IPS-18c (cell line): ENCODE data around the gene NOP14.
"Not testable (repeated sequence)": the region's sequence is repeated elsewhere in the genome, so short reads cannot be mapped to it uniquely, and the experiment has no call there.

ENCODE experiments used
- H3K4me3 ChIP-seq: 2 replicates; pipeline ENCODE4 v1.7.0; 2013; ENCODE audit warnings: low read depth, mild to moderate bottlenecking, low read length, moderate library complexity; ENCODE audit not compliant: insufficient read depth
- H3K9me3 ChIP-seq: one replicate; pipeline ENCODE4 v1.6.1; 2013; ENCODE audit warnings: mild to moderate bottlenecking, low read length, moderate library complexity; ENCODE audit not compliant: control insufficient read depth, insufficient read depth

Gene NOP14

DNA sequence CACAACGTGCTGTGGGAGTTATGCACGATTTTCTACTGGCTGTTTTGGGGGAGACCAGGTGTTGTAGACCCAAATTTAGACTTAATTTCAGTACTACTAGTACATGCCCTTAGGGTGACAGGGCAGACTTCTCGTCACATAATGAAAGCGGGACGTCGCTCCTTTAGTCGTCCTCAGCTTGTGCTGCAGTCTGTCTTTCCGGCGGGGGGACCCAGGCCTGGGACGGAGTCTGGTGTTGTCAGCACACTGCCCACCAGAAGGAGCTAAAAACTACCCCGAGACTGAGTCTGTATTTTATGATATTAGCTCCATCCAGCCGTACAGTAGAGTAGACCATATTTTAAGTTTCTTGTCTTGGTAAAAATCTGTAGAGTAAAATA, 35.5 kb downstream of the NOP14 start:
- no peak overlapping the region for H3K4me3 ChIP-seq
- no peaks in the 10 kb centered on the region for H3K9me3 ChIP-seq

DNA sequence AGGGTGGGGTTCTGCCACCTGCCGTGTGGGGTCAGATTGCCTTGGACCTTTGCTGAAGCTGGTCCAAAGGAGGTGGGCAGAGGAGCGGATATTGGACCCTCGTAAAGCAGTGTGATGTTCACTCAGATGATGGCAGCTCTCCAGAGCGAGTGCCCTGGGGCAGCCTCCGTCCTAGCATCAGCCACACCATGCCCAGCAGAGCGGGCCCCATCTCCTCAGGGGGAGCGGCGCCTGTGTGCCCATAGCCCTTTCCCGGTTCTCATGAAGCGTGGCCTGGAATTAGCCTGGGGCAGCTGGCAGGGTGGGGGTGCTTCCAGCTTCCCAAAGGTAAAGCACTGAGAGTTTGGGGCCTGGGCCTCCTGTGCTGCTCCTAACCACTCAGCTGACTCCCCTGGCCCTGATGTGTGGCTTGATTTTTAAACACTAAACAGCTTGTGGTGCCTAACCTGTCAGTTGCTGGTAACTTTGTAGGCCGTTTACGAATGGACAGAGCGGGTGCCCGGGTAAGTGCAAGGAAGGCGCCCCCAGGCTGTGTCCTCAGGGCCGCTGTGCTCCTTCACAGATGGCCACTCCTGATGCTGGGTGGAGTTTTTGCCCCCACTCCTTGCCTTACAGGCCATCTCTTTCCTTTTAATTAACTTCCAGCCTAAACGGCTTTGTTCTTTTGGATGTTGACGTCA, 36.0 kb downstream of the NOP14 start:
- no peaks in the 10 kb centered on the region for H3K9me3 ChIP-seq
- H3K4me3 ChIP-seq: no peak overlapping the region

DNA sequence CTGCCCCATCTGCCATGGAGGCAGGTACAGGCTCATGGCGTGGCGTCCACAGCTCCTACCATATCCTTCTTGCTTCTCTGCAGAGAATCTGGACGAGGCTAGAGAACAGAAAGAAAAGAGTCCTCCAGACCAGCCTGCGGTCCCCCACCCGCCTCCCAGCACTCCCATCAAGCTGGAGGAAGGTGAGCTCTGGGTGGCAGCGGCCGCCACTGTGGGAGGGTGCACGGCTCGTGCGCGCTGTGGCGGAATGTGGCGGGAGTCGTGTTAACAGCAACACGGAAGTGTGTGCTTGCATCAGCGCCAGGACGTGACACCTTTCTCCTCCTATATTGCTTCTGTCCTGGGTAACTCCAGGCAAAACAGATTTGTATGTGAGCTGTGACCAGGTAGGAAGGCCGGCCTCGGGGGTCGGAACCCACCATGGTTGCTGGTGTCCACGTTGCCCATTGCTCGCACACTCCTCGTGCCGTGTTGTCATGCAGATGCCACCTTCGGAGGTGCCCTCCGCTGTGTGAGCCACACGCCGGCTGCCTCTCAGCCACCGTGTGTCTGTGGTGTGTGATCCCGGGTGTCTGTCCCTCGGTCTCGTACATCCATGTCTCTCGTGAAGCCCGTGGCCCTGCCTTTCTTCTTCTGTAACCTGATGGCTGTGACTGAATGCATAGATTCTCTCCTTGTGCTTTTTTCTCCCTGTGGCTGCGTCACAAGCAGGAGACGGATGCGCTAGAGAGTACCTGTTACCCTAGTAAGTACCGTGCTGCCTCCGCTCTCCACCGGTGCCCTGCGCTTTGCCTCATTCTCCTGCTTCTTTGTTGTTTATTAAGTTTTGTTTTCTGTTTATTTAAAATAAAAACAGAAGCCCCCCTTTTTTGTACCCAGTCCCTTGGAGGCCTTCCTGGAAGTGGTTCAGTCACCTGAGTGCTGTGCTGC, 37.0 kb downstream of the NOP14 start:
- no peak overlapping the region; the same call in 1 of the 2 replicates for H3K4me3 ChIP-seq
- no peaks in the 10 kb centered on the region for H3K9me3 ChIP-seq

DNA sequence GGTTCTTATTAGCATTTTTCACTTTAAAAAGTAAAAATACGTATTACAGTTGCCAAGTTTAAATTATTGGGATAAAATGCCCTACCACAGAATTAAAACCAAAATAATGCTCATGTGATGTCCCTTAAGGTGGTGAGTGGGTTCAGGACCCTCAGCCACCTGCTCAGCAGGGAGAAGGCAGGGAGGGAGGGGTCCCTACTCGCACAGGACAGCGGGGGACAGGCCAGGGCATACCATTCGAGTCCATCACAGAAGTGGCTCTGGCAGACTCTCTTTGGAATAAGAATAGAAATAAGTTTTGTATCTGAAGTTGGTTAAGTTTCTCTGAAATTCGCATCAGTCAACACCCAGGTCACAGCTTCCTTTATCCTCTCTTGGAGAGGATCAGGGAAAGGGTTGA, 37.7 kb downstream of the NOP14 start:
- H3K9me3 ChIP-seq: no peaks in the 10 kb centered on the region
- no peak overlapping the region for H3K4me3 ChIP-seq

DNA sequence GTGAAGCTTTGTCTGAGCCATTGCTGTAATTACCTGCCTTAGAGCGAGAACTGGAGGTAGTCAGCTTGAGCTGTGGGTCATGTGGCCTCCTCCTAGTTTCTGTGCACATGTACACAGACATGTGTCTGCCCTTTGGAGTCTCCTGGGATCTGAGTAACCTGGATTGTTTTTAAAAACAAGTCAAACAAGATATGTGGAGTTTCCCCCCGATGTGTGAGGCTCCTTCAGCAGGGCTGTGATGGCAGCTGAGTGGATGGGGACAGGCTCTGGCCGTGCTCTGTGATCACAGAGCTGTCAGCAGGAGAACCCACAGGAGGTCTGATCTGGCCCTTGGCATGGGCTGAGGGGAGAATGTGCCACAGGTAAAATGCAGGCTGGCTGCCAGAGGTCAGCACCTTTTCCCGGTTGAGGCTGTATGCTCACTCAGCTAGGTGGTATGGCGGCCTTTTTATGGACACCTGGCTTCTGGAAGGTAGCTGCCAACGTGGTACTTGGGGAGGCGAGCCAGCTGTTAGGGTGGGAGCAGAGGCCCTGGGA, 38.4 kb downstream of the NOP14 start:
- Histone ChIP-seq H3K4me3 (no peak overlapping the region), H3K9me3 (no peaks in the 10 kb centered on the region)

DNA sequence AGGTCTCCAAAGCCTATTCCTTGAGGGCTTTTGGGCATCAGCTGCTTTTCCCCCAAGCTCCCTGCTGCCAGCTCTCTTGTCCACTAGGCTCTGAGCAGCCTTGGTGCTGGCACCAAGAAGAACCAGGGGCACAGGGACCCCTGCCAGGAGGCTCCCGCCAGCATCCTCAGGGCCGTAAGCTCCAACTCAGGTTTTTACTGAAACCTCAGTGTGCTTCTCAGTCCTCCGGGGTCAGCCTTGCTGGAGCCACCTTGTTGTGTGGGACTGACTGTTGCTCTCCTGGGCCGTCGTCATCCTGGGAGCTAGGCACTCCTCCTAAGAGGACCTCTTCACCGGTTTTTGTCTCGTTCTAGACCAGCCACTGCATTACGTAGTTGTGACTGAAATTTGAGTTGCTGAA, 38.9 kb downstream of the NOP14 start:
- Histone ChIP-seq H3K9me3 (no peaks in the 10 kb centered on the region), H3K4me3 (no peak overlapping the region; the same call in 1 of the 2 replicates)

DNA sequence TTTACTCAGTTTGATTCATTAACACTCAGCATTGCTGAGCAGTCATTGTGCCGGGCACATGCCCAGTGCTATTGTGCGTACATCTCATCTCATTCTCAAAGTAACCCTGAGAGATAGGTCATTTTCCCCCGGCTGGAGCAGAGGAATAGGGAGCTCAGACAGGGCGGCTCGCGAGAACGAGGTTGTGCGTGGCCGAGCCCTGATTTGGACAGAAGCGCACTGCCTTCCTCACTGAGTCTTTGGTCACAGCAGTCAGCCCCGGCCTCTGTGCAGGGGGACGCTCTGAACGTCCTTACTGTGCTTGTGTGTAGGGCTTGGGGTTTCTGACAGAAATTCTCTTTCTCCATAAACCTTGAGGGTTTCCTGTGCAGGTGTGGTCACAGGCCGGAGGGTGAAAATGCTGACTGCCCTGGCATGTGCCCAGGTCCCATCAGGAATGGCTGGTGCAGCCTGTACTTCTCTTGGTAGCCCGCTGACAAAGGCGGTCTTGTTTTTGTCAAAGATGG, 39.5 kb downstream of the NOP14 start:
- Histone ChIP-seq H3K4me3 (no peak overlapping the region), H3K9me3 (no peaks in the 10 kb centered on the region)

DNA sequence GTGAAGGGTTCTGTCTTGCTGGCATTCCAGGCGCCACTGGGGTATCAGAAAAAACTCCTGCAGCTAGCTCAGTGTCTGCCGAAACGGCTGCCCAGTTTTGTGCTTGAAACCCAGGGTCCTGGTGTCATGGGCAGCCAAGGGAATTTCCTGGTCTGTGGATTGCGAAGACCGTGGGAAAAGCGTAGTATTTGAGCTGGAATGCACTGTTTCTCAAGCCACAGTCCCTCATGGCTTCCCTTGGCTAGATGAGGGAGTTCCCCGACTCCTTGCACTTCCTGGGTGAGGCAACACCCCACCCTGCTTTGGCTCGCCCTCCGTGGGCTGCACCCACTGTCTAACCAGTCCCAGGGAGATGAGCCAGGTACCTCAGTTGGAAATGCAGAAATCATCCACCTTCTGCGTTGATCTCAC, 40.1 kb downstream of the NOP14 start:
- no peak overlapping the region for H3K4me3 ChIP-seq
- no peaks in the 10 kb centered on the region for H3K9me3 ChIP-seq

DNA sequence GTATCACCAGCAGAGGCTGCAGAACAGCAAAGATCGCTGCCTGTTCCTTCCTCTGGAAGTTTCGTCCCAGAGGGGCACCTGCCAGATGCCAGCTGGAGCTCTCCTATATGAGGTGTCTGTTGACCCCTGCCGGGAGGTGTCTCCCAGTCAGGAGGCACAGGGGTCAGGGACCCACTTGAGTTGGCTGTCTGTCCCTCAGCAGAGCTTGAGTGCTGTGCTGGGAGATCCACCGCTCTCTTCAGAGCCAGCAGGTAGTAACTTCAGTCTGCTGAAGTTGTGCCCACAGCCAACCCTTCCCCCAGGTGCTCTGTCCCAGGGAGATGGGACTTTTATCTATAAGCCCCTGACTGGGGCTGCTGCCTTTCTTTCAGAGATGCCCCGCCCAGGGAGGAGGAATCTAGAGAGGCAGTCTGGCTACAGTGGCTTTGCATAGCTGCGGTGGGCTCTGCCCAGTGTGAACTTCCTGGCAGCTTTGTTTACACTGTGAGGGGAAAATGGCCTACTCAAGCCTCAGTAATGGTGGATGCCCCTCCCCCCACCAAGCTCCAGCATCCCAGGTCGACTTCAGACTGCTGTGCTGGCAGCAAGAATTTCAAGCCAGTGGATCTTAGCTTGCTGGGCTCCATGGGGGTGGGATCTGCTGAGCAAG, 40.6 kb downstream of the NOP14 start:
- not testable (repeated sequence) for H3K4me3 ChIP-seq, H3K9me3 ChIP-seq

DNA sequence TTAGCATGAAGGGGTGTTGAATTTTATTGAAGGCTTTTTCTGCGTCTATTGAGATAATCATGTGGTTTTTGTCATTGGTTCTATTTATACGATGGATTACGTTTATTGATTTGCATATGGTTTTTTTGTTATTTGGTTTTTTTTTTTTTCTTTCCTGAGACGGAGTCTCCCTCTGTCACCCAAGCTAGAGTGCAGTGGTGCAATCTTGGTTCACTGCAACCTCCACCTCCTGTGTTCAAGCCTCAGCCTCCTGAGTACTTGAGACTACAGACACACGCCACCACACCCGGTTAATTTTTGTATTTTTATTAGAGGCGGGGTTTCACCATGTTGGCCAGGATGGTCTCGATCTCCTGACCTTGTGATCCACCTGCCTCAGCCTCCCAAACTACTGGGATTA, 44.5 kb downstream of the NOP14 start:
- not testable (repeated sequence) for H3K4me3 ChIP-seq, H3K9me3 ChIP-seq

DNA sequence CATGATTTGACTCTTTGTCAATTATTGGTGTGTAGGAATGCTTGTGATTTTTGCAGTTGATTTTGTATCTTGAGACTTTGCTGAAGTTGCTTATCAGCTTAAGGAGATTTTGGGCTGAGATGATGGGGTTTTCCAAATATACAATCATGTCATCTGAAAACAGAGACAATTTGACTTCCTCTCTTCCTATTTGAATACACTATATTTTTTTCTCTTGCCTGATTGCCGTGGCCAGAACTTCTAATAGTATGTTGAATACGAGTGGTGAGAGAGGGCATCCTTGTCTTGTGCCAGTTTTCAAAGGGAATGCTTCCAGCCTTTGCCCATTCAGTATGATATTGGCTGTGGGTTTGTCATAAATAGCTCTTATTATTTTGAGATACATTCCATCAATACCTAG, 44.9 kb downstream of the NOP14 start:
- H3K9me3 ChIP-seq: not testable (repeated sequence)

DNA sequence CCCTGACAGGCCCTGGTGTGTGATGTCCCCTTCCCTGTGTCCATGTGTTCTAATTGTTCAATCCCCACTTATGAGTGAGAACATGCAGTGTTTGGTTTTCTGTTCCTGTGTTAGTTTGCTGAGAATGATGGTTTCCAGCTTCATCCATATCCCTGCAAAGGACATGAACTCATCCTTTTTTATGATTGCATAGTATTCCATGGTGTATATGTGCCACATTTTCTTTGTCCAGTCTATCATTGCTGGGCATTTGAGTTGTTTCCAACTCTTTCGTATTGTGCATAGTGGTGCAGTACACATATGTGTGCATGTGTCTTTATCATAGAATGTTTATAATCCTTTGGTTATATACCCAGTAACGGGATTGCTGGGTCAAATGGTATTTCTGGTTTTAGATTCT, 46.5 kb downstream of the NOP14 start:
- H3K4me3 ChIP-seq, H3K9me3 ChIP-seq: not testable (repeated sequence)

More for the DNA sequence above, 44.9 kb downstream of the NOP14 start:
- not testable (repeated sequence) for H3K4me3 ChIP-seq

DNA sequence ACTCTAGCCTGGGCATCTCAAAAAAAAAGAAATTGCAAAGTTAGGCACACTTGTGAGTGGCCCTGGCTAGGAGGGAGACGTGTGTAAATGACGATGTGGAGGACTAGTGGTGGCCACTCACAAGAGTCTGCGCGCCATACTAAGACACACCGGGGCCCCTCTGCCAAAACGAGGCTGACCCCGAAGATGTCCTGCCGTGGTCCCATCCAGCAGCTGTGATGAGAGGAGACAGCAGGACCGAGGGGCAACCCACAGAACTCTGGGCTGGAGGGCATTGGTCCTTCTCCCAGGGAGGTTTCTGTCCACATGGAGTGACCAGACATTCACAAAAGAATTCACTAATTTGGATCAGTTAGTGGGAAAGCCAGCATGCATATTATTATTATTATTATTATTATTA, 47.4 kb downstream of the NOP14 start:
- Histone ChIP-seq H3K4me3 (no peak overlapping the region), H3K9me3 (peaks cover 4% of the 10 kb centered on the region)

DNA sequence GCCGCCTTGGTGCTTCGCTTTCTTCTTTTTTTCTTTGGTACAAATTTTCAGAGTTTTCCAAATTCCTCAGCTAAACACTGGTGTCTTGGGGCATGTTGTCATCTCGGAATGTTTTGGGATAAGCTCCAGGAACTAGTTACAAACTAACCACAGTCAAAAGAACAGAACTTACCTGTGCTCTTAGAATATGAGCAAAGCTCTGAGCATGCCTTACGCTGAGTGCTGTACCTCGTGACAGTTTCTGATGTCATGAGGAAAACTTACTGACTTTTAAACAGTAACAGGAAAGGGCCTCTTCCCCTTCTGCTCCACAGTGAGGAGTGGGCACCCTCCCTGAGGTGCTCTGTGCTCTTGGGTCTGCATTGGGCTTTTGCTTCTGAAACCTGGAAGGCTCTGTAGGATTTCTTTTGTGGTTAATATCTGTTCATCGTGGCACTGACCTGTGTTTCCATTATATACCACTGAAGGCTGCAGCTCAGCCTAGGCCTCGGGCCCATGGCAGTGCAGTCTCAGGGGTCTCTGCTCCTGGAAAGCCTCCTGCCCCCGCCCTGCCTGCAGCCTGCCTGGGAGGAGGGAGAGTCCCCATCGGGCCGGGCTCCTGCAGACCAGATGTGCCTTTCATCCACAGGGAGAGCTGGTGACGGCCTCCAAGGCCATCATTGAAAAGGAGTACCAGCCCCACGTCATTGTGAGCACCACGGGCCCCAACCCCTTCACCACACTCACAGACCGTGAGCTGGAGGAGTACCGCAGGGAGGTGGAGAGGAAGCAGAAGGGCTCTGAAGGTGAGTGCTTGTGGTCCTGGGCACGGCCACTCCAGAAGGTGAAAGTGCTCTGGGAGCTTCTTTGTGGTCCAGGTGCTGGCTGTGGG, 48.7 kb downstream of the NOP14 start:
- Histone ChIP-seq H3K4me3 (no peak overlapping the region), H3K9me3 (peaks cover 4% of the 10 kb centered on the region)

DNA sequence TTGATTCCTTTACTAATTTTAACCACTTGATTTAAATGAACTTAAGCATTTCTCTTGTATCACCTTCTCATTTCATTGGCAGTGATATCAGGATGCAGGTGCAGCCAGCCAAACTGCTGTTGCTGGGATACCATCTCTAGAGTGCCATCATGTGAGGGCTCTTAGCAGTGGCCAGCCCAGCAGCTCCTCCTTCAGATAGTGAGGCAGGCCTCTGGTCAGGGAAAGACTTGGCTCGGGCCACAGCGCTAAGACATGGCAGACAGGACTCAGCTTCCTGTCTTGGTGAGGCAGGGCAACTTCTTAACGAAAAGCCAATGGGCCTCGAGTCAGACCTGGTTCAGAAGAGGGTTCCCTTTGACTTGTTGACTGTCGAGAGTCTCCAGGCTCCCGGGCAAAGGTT, 50.0 kb downstream of the NOP14 start:
- Histone ChIP-seq H3K4me3 (no peak overlapping the region), H3K9me3 (peaks cover 4% of the 10 kb centered on the region)

DNA sequence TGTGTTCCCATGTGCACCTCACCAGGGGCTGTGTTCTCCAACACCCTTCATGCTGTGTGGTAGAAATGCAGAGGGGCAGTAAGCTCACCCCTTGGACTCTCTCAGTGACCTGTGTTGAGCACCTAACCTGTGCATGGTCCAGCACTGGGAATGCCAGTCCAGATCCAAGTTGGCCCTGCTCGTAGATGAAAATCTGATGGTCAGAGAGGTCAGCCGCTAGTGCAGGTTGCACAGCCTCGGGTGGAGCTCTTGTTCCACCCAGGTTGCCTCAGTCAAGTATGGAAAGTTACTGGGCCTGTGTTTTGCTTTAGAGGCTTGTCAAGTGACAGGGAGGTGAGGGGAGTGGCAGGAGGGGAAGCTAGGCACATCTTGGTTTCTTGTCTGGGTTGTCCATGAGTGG, 51.3 kb downstream of the NOP14 start:
- Histone ChIP-seq H3K4me3 (no peak overlapping the region), H3K9me3 (peaks cover 4% of the 10 kb centered on the region)

DNA sequence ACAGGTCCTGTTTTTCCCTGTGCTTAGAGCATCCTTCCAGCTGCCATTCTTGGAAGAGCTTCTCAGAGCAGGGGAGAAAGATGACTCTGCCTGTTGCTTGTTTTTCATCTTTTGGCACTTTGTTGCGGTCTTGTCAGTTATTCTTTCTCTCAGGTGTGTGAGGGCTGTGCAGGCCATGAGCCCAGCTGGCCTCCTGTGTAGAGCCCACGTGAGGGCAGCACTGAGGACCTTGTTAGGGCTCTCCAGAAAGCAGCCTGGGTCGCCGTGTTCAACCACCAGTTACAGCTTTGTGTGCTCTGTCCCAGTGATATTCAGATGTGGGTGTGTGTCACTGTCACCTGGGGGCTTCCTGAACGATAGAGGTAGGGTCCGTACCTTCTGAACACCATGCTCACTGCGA, 52.8 kb downstream of the NOP14 start:
- no peak overlapping the region for H3K4me3 ChIP-seq

More for the DNA sequence above, 52.8 kb downstream of the NOP14 start:
- H3K9me3 ChIP-seq: peaks cover 4% of the 10 kb centered on the region
